HTERT RPE-1 (cell line): ENCODE measurements around the gene OR52L1.

ENCODE experiments used
- in situ Hi-C: fragments of 300-500 bp; cut with MboI; formaldehyde crosslinking; loops from 4 replicates; pipeline ENCODE4 v1.14.3; 2020; ENCODE audit warnings: low sequenced_read_pairs

Gene OR52L1

DNA sequence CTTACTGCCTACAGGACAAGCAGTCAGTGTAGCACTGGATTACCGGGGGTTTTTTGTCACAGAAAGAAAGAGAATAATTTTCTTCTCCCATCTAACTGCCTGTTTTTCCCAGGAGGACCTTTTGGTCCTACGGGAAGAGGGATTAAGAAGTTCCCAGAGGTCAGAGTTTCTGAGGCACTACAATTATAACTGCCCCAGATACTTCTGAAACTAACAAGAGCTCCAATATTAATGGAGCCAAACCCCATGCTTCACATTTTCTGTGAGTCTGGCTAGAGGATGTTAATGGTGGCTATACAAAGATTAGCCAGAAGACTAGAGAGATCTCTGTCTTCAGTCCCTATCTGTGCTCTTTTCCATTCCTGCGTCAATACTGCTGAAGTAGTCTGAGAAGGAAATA is 44.8 kb downstream of the OR52L1 start, which contains the start of gene OR56A3:
Gene OR56A3, plus strand, starts transcription at position 301 of the 400 bp plus-strand sequence. CDS start 5,096 bp downstream, outside the sequence.
- in situ Hi-C loops: no loop called here

DNA sequence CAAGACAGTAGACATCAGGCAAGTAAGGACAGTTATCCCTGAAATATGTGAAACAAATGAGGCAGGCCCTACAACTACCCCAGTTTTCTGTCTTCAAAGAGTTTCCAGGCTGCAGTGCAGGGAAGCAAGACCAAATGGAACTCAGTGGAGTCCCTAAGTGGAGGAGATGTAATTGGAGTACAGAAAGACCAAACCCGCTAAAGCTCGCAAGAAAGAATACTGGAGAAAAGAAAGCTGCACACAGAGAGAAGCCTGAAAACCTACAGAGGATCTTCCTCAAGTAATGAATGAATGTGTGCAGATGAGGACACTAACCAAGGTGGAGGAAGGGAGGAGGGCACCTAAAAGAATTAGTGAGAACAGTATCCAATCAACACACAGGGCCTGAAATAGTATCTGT is 46.0 kb downstream of the OR52L1 start:
- in situ Hi-C loops: no loop called here

DNA sequence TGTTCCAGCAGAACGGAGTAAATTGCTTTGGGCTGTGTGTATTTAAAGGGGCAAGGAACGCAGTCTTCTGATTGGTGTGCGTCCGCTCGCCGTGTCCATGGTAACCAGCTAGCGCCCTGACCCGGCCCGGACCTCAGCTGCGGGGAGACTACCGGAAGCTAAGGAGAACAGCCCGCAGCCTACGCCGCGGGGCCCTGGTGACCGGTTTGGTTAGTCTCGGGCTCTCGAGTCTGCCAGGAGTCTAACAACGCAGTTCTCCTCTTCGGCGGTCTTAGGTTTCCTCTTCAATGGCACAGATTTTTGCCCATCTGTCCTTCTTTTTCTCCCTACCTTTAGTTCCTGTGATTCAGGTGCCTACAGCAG is 48.2 kb downstream of the OR52L1 start:
- in situ Hi-C loops: no loop called here

DNA sequence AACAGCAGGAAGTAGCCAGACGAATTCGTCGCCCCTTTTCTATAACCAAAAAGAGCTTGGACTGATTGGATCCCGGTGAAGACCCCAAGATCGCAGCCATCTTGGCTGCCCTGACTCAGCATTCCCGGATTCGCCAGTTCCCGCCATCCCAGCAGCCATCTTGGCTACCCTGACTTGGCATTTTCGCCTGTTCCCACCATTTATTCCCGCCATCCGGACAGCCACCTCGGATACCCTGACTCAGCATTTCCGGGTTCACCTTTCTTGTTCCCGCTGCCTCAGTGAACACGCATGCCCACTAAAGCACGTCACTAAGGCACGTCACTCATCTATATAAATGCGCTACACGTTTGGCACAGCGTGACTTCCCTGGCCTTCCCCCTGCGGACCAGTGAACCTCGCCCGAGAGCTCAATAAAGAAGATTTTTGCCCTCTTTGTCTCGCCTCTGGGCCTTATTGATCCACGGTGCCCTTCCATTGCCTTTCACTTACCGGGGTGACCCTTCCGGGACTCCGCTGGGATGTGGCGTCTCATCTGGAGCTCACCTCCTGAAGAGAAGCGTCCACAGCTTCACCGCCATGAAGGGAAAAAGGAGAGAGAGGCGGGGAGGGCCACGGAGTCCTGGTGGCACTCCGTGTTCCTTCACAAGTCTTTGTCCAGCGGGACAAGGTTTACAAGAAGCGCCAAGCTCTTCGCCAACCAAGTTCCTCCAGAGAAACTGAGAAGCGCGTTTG is 48.8 kb downstream of the OR52L1 start:
- in situ Hi-C loops: no loop called here
